Measurements from ENCODE around the gene TP63. TPM values are rescaled to one million over a fixed set of nuclear protein-coding genes. Genes with fewer than 3 reads are reported as not detected.

Gene TP63
- total RNA-seq, 1 donor from 2014 or later, result not detected

DNA sequence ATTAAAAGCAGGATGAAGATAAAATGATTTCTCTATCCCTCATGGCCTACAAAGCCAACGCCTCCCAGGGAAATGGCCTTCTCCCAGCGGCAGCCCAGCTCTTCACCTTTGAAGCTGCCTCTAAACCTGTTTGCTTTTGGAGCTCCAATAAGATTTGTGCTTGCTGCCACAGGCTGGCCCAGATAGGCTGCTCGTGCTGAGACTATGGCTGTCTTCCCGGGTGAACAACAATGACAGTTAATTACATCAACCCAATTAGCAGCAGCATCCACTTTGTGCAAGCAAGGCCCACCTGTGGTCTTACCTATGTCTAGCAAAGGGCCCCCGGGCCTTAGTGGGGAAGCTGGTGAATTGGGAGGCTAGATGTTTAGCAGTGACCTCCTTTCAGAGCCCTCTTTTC is 309.9 kb downstream of the TP63 start:
- H3K36me3 ChIP-seq, result no peaks in the 10 kb centered on the region
- no peak overlapping the region for H3K27ac ChIP-seq
- no peaks in the 10 kb centered on the region for H3K9me3 ChIP-seq
- H3K4me3 ChIP-seq, result no peak overlapping the region
- DNase-seq (ENCODE audit: low spot score in 2 of 2), result no peak
- no peaks in the 10 kb centered on the region for H3K27me3 ChIP-seq
- intact Hi-C loops (cut with DNase I), result no loop called here
- TF ChIP-seq, protein P1, sequence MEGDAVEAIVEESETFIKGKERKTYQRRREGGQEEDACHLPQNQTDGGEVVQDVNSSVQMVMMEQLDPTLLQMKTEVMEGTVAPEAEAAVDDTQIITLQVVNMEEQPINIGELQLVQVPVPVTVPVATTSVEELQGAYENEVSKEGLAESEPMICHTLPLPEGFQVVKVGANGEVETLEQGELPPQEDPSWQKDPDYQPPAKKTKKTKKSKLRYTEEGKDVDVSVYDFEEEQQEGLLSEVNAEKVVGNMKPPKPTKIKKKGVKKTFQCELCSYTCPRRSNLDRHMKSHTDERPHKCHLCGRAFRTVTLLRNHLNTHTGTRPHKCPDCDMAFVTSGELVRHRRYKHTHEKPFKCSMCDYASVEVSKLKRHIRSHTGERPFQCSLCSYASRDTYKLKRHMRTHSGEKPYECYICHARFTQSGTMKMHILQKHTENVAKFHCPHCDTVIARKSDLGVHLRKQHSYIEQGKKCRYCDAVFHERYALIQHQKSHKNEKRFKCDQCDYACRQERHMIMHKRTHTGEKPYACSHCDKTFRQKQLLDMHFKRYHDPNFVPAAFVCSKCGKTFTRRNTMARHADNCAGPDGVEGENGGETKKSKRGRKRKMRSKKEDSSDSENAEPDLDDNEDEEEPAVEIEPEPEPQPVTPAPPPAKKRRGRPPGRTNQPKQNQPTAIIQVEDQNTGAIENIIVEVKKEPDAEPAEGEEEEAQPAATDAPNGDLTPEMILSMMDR (IDR thresholded peaks at IDR 0.05), result no peak
- no peaks in the 10 kb centered on the region for H3K4me1 ChIP-seq

DNA sequence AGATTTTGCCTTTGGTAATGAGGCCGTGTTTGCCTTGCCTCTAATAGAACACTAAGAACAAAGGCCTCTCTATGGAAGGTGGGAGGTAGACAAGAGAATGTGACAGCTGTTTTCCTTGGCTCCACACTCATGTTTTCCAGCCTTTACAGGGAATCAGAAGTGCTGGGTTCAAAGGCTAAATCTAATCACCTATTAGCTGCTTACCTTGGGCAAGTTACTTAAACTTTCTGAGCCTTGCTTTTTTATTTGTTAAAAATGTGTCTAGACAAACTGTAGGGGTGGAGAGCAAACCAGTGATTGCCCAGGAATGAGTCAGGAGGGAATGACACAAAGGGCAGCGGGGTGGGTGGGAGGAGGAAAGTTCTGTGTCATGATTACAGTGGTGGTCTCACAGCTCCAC is 310.5 kb downstream of the TP63 start:
- H3K27ac ChIP-seq, result no peak overlapping the region
- no peak overlapping the region for H3K4me3 ChIP-seq
- TF ChIP-seq, protein P1 (IDR thresholded peaks at IDR 0.05), result no peak
- no peak for DNase-seq (ENCODE audit: low spot score in 2 of 2)
- no peaks in the 10 kb centered on the region for H3K4me1 ChIP-seq
- intact Hi-C loops (cut with DNase I), result no loop called here
- no peaks in the 10 kb centered on the region for H3K36me3 ChIP-seq
- H3K27me3 ChIP-seq, result no peaks in the 10 kb centered on the region
- H3K9me3 ChIP-seq, result no peaks in the 10 kb centered on the region

DNA sequence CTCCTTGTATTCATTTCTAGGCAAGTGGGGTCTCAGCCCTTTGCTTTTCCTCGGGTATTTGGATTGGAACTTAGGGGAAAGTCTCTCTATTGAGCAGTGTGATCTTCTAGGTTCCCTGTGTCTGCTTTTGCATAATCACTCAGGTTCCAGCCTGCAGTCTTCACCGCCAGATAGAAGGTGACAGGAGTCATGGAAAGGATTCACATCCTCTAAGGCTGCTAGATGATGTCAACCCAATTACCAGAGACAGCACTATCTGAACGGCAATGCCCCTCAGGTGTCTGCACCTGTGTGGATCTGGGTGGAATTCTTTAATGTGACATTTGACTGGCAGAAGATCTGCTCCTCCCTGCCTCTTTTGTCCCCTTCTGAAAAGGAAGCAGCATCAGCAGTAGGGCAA is 311.8 kb downstream of the TP63 start:
- Histone ChIP-seq H3K27me3 (no peaks in the 10 kb centered on the region), H3K4me1 (no peaks in the 10 kb centered on the region), H3K9me3 (no peaks in the 10 kb centered on the region), H3K4me3 (no peak overlapping the region), H3K36me3 (no peaks in the 10 kb centered on the region), H3K27ac (no peak overlapping the region)
- DNase-seq (ENCODE audit: low spot score in 2 of 2), result no peak
- intact Hi-C loops (cut with DNase I), result no loop called here
- TF ChIP-seq, protein P1 (IDR thresholded peaks at IDR 0.05), result no peak

DNA sequence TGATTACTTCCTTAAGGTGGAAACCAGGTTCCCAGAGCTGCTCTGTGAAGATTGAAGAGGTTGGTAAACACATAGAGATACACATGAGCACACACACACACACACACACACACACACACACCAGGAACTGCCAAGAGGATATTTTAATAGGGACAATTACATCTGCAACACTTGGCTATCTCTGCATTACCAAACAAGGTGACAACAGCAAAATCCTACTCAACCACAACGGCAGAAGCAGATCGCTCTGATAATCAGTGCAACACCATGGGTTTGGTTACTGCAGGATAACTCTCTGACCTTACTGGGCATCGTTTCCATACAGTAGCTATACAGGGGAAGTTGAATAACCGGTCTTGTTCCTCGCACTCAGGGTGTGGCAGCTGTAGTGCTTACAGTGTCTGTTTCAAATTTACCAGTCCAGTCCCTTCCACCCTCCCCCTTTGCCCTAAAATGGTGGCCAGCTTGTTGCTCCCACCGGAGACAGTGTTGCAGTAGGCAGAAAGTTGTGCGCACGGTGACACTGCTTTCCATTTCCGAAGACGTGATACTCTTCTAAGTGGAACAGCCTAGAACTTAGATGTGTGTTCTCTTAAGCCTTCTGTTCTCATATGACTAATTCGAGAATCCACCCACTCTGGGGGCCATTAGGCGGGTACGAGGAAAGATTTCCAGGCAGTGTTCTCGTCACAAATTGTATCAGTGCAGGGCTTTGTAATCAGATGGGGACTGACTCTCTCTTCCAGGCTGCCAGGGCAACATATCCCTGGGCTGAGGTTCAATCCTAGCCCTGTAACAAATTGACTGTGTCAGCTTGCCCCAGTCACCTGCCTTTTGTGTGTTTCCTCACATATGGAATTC is 313.3 kb downstream of the TP63 start:
- H3K4me1 ChIP-seq, result no peaks in the 10 kb centered on the region
- H3K9me3 ChIP-seq, result no peaks in the 10 kb centered on the region
- no peaks in the 10 kb centered on the region for H3K27me3 ChIP-seq
- H3K27ac ChIP-seq, result no peak overlapping the region
- no peaks in the 10 kb centered on the region for H3K36me3 ChIP-seq
- no peak for DNase-seq (ENCODE audit: low spot score in 2 of 2)
- TF ChIP-seq, protein P1 (IDR thresholded peaks at IDR 0.05), result no peak
- intact Hi-C loops (cut with DNase I), result no loop called here
- H3K4me3 ChIP-seq, result no peak overlapping the region

DNA sequence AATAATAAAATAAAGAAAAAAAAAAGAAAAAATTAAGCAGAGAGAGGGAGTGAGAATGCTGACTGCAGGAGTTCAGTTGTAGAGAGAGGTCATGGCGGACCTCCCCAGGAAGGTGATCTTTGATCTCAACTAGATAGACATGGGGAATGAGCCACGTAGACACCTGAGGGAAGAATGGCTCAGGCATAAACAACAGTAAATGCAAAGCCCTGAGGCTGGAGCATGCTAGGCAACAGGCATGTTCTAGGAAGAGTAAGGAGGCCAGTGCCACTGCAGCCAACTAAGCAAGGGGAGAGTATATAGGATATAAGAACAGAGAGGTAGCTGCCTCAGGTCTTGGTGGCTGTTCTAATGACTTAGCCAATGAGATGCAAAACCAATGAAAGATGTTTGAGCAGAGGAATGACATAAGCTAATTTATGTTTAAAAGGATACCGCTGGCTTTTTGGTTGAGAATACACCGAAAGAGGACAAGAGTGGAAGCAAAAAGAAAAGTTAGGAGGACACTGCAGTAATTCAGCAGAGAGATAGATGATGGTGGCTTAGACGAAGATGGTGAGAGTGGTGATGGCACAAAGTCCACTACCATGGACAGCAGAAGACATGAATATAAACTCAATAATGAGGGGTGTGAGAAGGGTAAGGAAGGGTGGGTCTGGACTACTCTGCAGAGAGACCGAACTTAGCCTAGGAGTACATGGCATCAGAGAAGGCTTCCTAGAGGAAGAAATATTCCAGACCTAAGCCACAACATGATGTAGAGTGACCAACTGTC is 314.9 kb downstream of the TP63 start:
- H3K27ac ChIP-seq, result no peak overlapping the region
- H3K9me3 ChIP-seq, result no peaks in the 10 kb centered on the region
- TF ChIP-seq, protein P1 (IDR thresholded peaks at IDR 0.05), result no peak
- H3K4me1 ChIP-seq, result no peaks in the 10 kb centered on the region
- intact Hi-C loops (cut with DNase I), result no loop called here
- H3K4me3 ChIP-seq, result no peak overlapping the region
- H3K36me3 ChIP-seq, result no peaks in the 10 kb centered on the region
- DNase-seq (ENCODE audit: low spot score in 2 of 2), result no peak
- H3K27me3 ChIP-seq, result no peaks in the 10 kb centered on the region

Measured in ascending aorta (tissue), 2 donors.